Measurements from ENCODE around the gene REPS2. TPM values are rescaled to one million over a fixed set of nuclear protein-coding genes. Genes with fewer than 3 reads are reported as not detected.

The REPS2 gene
- total RNA-seq, 5 donors from 2014 or later (not counting 1 experiment from before 2014, with no cell fraction given) = 0.38 to 0.70 (median 0.66) TPM

DNA sequence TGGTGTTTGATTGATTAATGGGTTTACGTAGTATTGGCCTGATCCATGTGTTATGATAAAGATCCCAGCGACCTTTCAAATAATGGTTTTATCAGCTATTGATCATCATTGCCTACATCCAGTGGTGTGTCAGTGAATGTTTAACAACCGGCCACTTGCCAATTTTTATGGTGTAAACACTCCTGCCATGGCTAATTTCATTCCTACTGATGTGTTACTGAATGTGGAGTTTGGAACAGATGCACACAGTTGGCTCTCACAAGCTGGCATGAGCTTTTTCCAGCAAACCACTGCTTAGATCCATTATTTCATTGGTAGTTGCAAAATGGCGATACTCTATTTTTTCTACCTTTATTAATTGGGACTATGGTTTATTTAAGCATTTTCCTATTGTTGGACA is 139.9 kb downstream of the REPS2 start:
- no peak overlapping the region for H3K27ac Mint-ChIP-seq
- WGBS (ENCODE audit: insufficient coverage) = no CpG with 5 or more reads among the region's 4 CpGs
- ATAC-seq (replicated peaks in 1 of 4) = no peak
- no peaks in the 10 kb centered on the region for H3K4me1 ChIP-seq (ENCODE audit: control insufficient read depth in 1 of 2, extremely low read depth in 1 of 2, insufficient read depth in 2 of 2, low read length in 2 of 2)
- H3K36me3 ChIP-seq (ENCODE audit: control insufficient read depth in 2 of 2, extremely low read depth in 1 of 2, insufficient read depth in 1 of 2, low read length in 1 of 2) = no peaks in the 10 kb centered on the region
- no peak overlapping the region for H3K4me3 ChIP-seq (ENCODE audit: control insufficient read depth in 1 of 2, extremely low read depth in 1 of 2, low read length in 1 of 2)
- peaks cover 0 to 8% of the 10 kb centered on the region in 2 donors for H3K27me3 Mint-ChIP-seq
- DNase-seq = no peak
- no peaks in the 10 kb centered on the region for H3K36me3 Mint-ChIP-seq
- peaks cover 0 to 3% (median 0%) of the 10 kb centered on the region in 3 donors for H3K9me3 Mint-ChIP-seq
- no peaks in the 10 kb centered on the region for H3K4me1 Mint-ChIP-seq
- H3K27ac ChIP-seq (ENCODE audit: low read length) = no peak overlapping the region
- POLR2A ChIA-PET = no interaction called here
- H3K27me3 ChIP-seq (replicated peaks in 1 of 2; ENCODE audit: control insufficient read depth in 2 of 2, extremely low read depth in 1 of 2, insufficient read depth in 2 of 2, low read length in 1 of 2) = no peaks in the 10 kb centered on the region
- H3K4me3 Mint-ChIP-seq = no peak overlapping the region
- no peaks in the 10 kb centered on the region for H3K9me3 ChIP-seq
- CTCF ChIA-PET = no interaction called here

DNA sequence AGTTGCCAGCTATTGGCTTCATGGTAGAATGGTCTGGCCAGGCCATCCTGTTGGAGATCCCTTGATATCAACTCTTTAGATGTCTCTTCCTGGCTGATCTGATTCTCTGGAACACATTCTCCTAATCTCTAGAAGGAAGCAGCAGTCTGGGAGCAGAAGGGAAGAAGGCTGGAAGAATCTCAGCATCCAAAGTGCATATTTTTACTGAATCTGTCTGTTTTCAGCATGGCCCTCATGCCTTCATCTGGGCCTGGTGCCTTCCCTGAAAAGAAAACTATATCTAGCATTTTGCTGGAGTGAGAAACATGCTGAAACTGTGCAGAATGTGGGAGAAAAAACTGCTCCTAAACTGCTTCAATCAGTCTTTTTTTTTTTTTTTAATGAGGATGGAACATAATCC is 148.7 kb downstream of the REPS2 start:
- no peak overlapping the region for H3K4me3 Mint-ChIP-seq
- Histone ChIP-seq H3K36me3 (ENCODE audit: control insufficient read depth in 2 of 2, extremely low read depth in 1 of 2, insufficient read depth in 1 of 2, low read length in 1 of 2) (no peaks in the 10 kb centered on the region), H3K27ac (ENCODE audit: low read length) (no peak overlapping the region), H3K4me1 (ENCODE audit: control insufficient read depth in 1 of 2, extremely low read depth in 1 of 2, insufficient read depth in 2 of 2, low read length in 2 of 2) (no peaks in the 10 kb centered on the region), H3K4me3 (ENCODE audit: control insufficient read depth in 1 of 2, extremely low read depth in 1 of 2, low read length in 1 of 2) (no peak overlapping the region), H3K27me3 (replicated peaks in 1 of 2; ENCODE audit: control insufficient read depth in 2 of 2, extremely low read depth in 1 of 2, insufficient read depth in 2 of 2, low read length in 1 of 2) (no peaks in the 10 kb centered on the region), H3K9me3 (no peaks in the 10 kb centered on the region)
- H3K27me3 Mint-ChIP-seq = peaks cover 0 to 15% of the 10 kb centered on the region in 2 donors
- no peak for ATAC-seq (replicated peaks in 1 of 4)
- H3K27ac Mint-ChIP-seq = no peak overlapping the region
- peaks cover 0 to under 1% (median 0%) of the 10 kb centered on the region in 3 donors for H3K9me3 Mint-ChIP-seq
- DNase-seq = no peak
- H3K4me1 Mint-ChIP-seq = no peaks in the 10 kb centered on the region
- no peaks in the 10 kb centered on the region for H3K36me3 Mint-ChIP-seq
- ChIA-PET POLR2A (no interaction called here), CTCF (no interaction called here)

DNA sequence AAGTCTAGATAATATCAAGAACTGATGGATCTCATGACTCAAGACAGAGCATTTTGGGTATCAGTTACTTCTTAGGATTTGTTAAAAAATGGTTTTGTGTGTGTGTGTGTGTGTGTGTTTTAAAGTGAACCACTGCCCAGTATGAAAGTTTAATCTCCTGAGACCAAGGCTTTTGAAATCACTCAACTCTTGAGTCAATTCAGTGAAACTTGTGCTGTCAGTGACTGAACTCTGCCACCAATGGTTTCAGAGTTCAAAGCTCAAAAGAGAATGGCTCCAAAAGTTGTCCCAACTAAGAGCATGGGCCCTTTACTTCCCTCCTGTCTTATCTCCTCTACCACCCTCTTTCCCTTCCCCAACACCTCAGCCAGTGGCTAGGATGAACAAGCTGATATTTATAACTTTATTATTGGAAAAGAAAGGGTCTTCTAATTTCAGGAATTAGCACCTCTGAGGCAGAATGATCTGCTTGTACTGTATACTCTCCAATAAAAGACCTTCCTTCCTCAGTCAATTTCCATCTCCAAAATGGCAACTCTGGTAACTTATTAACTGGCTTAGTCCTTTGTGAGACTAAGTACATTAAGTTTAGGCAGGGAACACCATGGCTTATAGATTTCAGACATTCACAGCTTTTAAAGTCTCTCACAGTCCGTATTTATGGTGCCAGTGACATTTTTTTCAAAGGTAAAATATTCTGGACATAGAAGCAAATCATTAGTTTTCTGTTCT is 152.2 kb downstream of the REPS2 start:
- no peak overlapping the region for H3K27ac Mint-ChIP-seq
- no peak overlapping the region for H3K4me3 ChIP-seq (ENCODE audit: control insufficient read depth in 1 of 2, extremely low read depth in 1 of 2, low read length in 1 of 2)
- no peaks in the 10 kb centered on the region for H3K36me3 ChIP-seq (ENCODE audit: control insufficient read depth in 2 of 2, extremely low read depth in 1 of 2, insufficient read depth in 1 of 2, low read length in 1 of 2)
- peaks cover 0 to 9% of the 10 kb centered on the region in 2 donors for H3K27me3 Mint-ChIP-seq
- ChIA-PET CTCF (no interaction called here), POLR2A (no interaction called here)
- no peaks in the 10 kb centered on the region for H3K4me1 Mint-ChIP-seq
- no peak overlapping the region for H3K4me3 Mint-ChIP-seq
- H3K9me3 Mint-ChIP-seq = no peaks in the 10 kb centered on the region
- no peaks in the 10 kb centered on the region for H3K36me3 Mint-ChIP-seq
- H3K27me3 ChIP-seq (replicated peaks in 1 of 2; ENCODE audit: control insufficient read depth in 2 of 2, extremely low read depth in 1 of 2, insufficient read depth in 2 of 2, low read length in 1 of 2) = no peaks in the 10 kb centered on the region
- DNase-seq (no peak), ATAC-seq (replicated peaks in 1 of 4) (no peak)
- no peak overlapping the region for H3K27ac ChIP-seq (ENCODE audit: low read length)
- no CpG with 5 or more reads among the region's 1 CpG for WGBS (ENCODE audit: insufficient coverage)
- no peaks in the 10 kb centered on the region for H3K4me1 ChIP-seq (ENCODE audit: control insufficient read depth in 1 of 2, extremely low read depth in 1 of 2, insufficient read depth in 2 of 2, low read length in 2 of 2)
- H3K9me3 ChIP-seq = no peaks in the 10 kb centered on the region

DNA sequence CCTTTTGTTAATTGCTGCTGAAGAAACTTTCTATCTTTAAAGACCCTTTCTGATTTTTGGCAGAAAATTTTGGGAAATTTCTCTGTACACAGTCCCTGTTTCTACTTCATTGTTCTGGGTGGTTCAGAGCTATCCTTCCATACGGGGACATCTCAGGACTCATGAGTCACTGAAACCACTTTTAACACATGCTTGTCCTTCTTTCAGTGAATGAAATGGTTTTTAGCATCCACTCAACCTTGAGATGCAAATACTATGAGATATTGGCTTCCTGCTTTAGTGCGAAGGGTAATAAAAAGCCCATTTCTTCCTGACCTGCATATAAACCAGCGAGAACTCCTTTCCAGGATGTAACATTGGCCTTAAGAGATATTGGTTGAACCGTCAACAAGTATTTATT is 158.0 kb downstream of the REPS2 start:
- Mint-ChIP-seq H3K27me3 (peaks cover 0 to 10% of the 10 kb centered on the region in 2 donors), H3K4me1 (no peaks in the 10 kb centered on the region), H3K9me3 (no peaks in the 10 kb centered on the region), H3K4me3 (no peak overlapping the region), H3K27ac (no peak overlapping the region), H3K36me3 (no peaks in the 10 kb centered on the region)
- no peak for ATAC-seq (replicated peaks in 1 of 4)
- no peaks in the 10 kb centered on the region for H3K9me3 ChIP-seq
- WGBS (ENCODE audit: insufficient coverage) = no CpG with 5 or more reads among the region's 4 CpGs
- no peaks in the 10 kb centered on the region for H3K4me1 ChIP-seq (ENCODE audit: control insufficient read depth in 1 of 2, extremely low read depth in 1 of 2, insufficient read depth in 2 of 2, low read length in 2 of 2)
- CTCF ChIA-PET = no interaction called here
- no peak overlapping the region for H3K27ac ChIP-seq (ENCODE audit: low read length)
- no peaks in the 10 kb centered on the region for H3K27me3 ChIP-seq (replicated peaks in 1 of 2; ENCODE audit: control insufficient read depth in 2 of 2, extremely low read depth in 1 of 2, insufficient read depth in 2 of 2, low read length in 1 of 2)
- no peak overlapping the region for H3K4me3 ChIP-seq (ENCODE audit: control insufficient read depth in 1 of 2, extremely low read depth in 1 of 2, low read length in 1 of 2)
- no peaks in the 10 kb centered on the region for H3K36me3 ChIP-seq (ENCODE audit: control insufficient read depth in 2 of 2, extremely low read depth in 1 of 2, insufficient read depth in 1 of 2, low read length in 1 of 2)
- DNase-seq = no peak
- POLR2A ChIA-PET = no interaction called here

DNA sequence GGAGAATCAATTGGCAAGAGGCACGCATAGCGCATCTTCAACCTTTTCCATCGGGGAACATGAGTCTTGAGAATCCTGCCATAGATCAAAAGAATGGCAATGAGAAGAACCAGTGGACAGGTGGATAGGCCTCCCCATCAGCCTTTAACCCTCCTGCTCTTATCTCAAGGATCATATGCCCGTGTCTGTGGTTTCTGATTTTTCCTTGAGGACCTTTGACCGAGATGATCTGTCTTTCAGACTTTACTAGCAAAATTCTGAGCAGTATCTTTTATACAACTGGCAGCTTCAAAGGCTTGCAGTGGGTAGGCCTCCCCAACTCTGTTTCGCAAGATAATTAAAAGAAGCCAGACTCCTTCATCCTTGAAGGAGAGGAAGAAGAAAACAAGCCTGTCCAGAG is 174.4 kb downstream of the REPS2 start:
- ATAC-seq (replicated peaks in 1 of 4) (no peak), DNase-seq (no peak)
- Mint-ChIP-seq H3K4me3 (no peak overlapping the region), H3K36me3 (no peaks in the 10 kb centered on the region), H3K27ac (no peak overlapping the region), H3K4me1 (no peaks in the 10 kb centered on the region), H3K27me3 (peaks cover 0 to 8% of the 10 kb centered on the region in 2 donors), H3K9me3 (no peaks in the 10 kb centered on the region)
- no peaks in the 10 kb centered on the region for H3K27me3 ChIP-seq (replicated peaks in 1 of 2; ENCODE audit: control insufficient read depth in 2 of 2, extremely low read depth in 1 of 2, insufficient read depth in 2 of 2, low read length in 1 of 2)
- H3K27ac ChIP-seq (ENCODE audit: low read length) = no peak overlapping the region
- POLR2A ChIA-PET = no interaction called here
- H3K36me3 ChIP-seq (ENCODE audit: control insufficient read depth in 2 of 2, extremely low read depth in 1 of 2, insufficient read depth in 1 of 2, low read length in 1 of 2) = no peaks in the 10 kb centered on the region
- H3K4me3 ChIP-seq (ENCODE audit: control insufficient read depth in 1 of 2, extremely low read depth in 1 of 2, low read length in 1 of 2) = no peak overlapping the region
- no peaks in the 10 kb centered on the region for H3K9me3 ChIP-seq
- H3K4me1 ChIP-seq (ENCODE audit: control insufficient read depth in 1 of 2, extremely low read depth in 1 of 2, insufficient read depth in 2 of 2, low read length in 2 of 2) = no peaks in the 10 kb centered on the region
- WGBS (ENCODE audit: insufficient coverage) = no CpG with 5 or more reads among the region's 6 CpGs
- CTCF ChIA-PET = no interaction called here

- ATAC-seq (replicated peaks in 1 of 4) (no peak), DNase-seq (no peak)
- Histone ChIP-seq H3K9me3 (no peaks in the 10 kb centered on the region), H3K4me1 (ENCODE audit: control insufficient read depth in 1 of 2, extremely low read depth in 1 of 2, insufficient read depth in 2 of 2, low read length in 2 of 2) (no peaks in the 10 kb centered on the region), H3K27ac (ENCODE audit: low read length) (no peak overlapping the region), H3K27me3 (replicated peaks in 1 of 2; ENCODE audit: control insufficient read depth in 2 of 2, extremely low read depth in 1 of 2, insufficient read depth in 2 of 2, low read length in 1 of 2) (no peaks in the 10 kb centered on the region), H3K36me3 (ENCODE audit: control insufficient read depth in 2 of 2, extremely low read depth in 1 of 2, insufficient read depth in 1 of 2, low read length in 1 of 2) (no peaks in the 10 kb centered on the region), H3K4me3 (ENCODE audit: control insufficient read depth in 1 of 2, extremely low read depth in 1 of 2, low read length in 1 of 2) (no peak overlapping the region)
- ChIA-PET CTCF (no interaction called here), POLR2A (no interaction called here)
- no peaks in the 10 kb centered on the region for H3K9me3 Mint-ChIP-seq
- H3K27me3 Mint-ChIP-seq = peaks cover 0 to 21% of the 10 kb centered on the region in 2 donors
- H3K4me1 Mint-ChIP-seq = no peaks in the 10 kb centered on the region
- no CpG with 5 or more reads among the region's 2 CpGs for WGBS (ENCODE audit: insufficient coverage)
- no peak overlapping the region for H3K27ac Mint-ChIP-seq
- H3K4me3 Mint-ChIP-seq = no peak overlapping the region
- H3K36me3 Mint-ChIP-seq = no peaks in the 10 kb centered on the region
Observed at GRCh38 chrX:17154001-17154400, 207.5 kb downstream of the REPS2 start.

- ChIA-PET CTCF (no interaction called here), POLR2A (no interaction called here)
- Mint-ChIP-seq H3K4me3 (no peak overlapping the region), H3K27ac (no peak overlapping the region), H3K36me3 (no peaks in the 10 kb centered on the region), H3K27me3 (peaks cover 0 to 5% of the 10 kb centered on the region in 2 donors), H3K9me3 (peaks cover 8 to 20% (median 18%) of the 10 kb centered on the region in 3 donors), H3K4me1 (no peaks in the 10 kb centered on the region)
- no peaks in the 10 kb centered on the region for H3K27me3 ChIP-seq (replicated peaks in 1 of 2; ENCODE audit: control insufficient read depth in 2 of 2, extremely low read depth in 1 of 2, insufficient read depth in 2 of 2, low read length in 1 of 2)
- H3K27ac ChIP-seq (ENCODE audit: low read length) = no peak overlapping the region
- H3K4me1 ChIP-seq (ENCODE audit: control insufficient read depth in 1 of 2, extremely low read depth in 1 of 2, insufficient read depth in 2 of 2, low read length in 2 of 2) = no peaks in the 10 kb centered on the region
- ATAC-seq (replicated peaks in 1 of 4) = no peak
- H3K36me3 ChIP-seq (ENCODE audit: control insufficient read depth in 2 of 2, extremely low read depth in 1 of 2, insufficient read depth in 1 of 2, low read length in 1 of 2) = no peaks in the 10 kb centered on the region
- no peak overlapping the region for H3K4me3 ChIP-seq (ENCODE audit: control insufficient read depth in 1 of 2, extremely low read depth in 1 of 2, low read length in 1 of 2)
- WGBS (ENCODE audit: insufficient coverage) = no CpG with 5 or more reads among the region's 1 CpG
- DNase-seq = no peak
- H3K9me3 ChIP-seq = peaks cover 2% of the 10 kb centered on the region
Observed at GRCh38 chrX:17160975-17161374, 214.5 kb downstream of the REPS2 start.
